K562 (cell line): ENCODE results near the gene SLC25A31. TPM values are rescaled to one million over a fixed set of nuclear protein-coding genes. Genes with fewer than 3 reads are reported as not detected.

Experiments used
- ATAC-seq: fragments of 200-7000 bp; cut with Tn5 transposase; 3 replicates; pipeline ENCODE4 v1.9.1; 2020; ENCODE audit warnings: moderate library complexity
- BruUV-seq: library from RNA; stranded (reverse); fragments of 400-500 nt; replicated peaks from 2 replicates; lab custom pipeline; 2021; lab: Mats Ljungman, UMichigan
- CTCF ChIA-PET: fragments of 300-600 bp; formaldehyde crosslinking; extraction: SDS; loops from one replicate; lab custom pipeline; 2021; ENCODE audit warnings: low intra/inter-chr PET ratio; lab: Yijun Ruan, JAX
- POLR2A ChIA-PET: fragments of 300-600, 350-650 bp; sonication (Branson Sonifier 250); formaldehyde crosslinking; extraction: SDS; loops from one replicate; lab custom pipeline; 2021; ENCODE audit warnings: antibody characterized with exemption, inconsistent platforms; lab: Yijun Ruan, JAX
- DNase-seq, 4 experiments: peaks; one replicate each; pipeline versions ENCODE4 v3.0.0 to v3.0.0-alpha.2; 2011 to 2018; ENCODE audit warnings: low spot score in 3 of 4, mixed read lengths in 3 of 4; ENCODE audit errors: extremely low read depth in 1 of 4
- FAIRE-seq: peaks from 2 replicates; lab custom pipeline; 2011; peaks lifted over from hg19 to GRCh38; lab: Jason Lieb, UNC
- H2AFZ ChIP-seq: 2 replicates; pipeline ENCODE4 v1.6.0; 2011; ENCODE audit warnings: low read depth, low read length, control low read depth, inconsistent platforms
- H3K27ac ChIP-seq: fragments of 200-600 bp; 3 replicates; pipeline ENCODE4 v1.8.0; 2011; ENCODE audit warnings: low read depth, mild to moderate bottlenecking, control low read depth, inconsistent platforms, low read length, moderate library complexity, mixed read lengths; ENCODE audit errors: extremely low read depth
- H3K27me3 ChIP-seq, 2 experiments: fragments of 300-600 bp in 1 of 2; 2 replicates in 1 of 2; 3 replicates in 1 of 2; pipeline versions ENCODE4 v1.6.0 to v1.8.0; 2011; ENCODE audit warnings: inconsistent platforms in 2 of 2, low read length in 2 of 2, mild to moderate bottlenecking in 1 of 2, mixed read lengths in 1 of 2, moderate library complexity in 1 of 2; ENCODE audit not compliant: control insufficient read depth in 2 of 2, insufficient read depth in 2 of 2
- H3K36me3 ChIP-seq: fragments of 300-600 bp; 3 replicates; pipeline ENCODE4 v1.8.0; 2011; ENCODE audit warnings: mild to moderate bottlenecking, low read length, inconsistent platforms; ENCODE audit not compliant: control insufficient read depth, insufficient read depth
- H3K4me1 ChIP-seq, 2 experiments: fragments of 200-600 bp in 1 of 2; replicated peaks in 1 of 2; 2 replicates in 1 of 2; 3 replicates in 1 of 2; pipeline versions ENCODE4 v1.5.1 to v1.8.0; 2011; ENCODE audit warnings: inconsistent platforms in 2 of 2, low read length in 2 of 2, mild to moderate bottlenecking in 1 of 2, mixed read lengths in 1 of 2, moderate library complexity in 1 of 2; ENCODE audit not compliant: control insufficient read depth in 2 of 2, insufficient read depth in 2 of 2
- H3K4me2 ChIP-seq: 2 replicates; pipeline ENCODE4 v1.6.1; 2011; ENCODE audit warnings: low read length, control low read depth, inconsistent platforms, mixed read lengths; ENCODE audit not compliant: insufficient read depth
- H3K4me3 ChIP-seq: fragments of 200-600 bp; sonication (generic), shearing (Covaris generic); 2 replicates; pipeline ENCODE4 v1.5.1; 2016; ENCODE audit warnings: control low read depth, inconsistent platforms
- H3K79me2 ChIP-seq: fragments of 200-600 bp; 3 replicates; pipeline ENCODE4 v1.8.0; 2011; ENCODE audit warnings: low read length, inconsistent platforms; ENCODE audit not compliant: control insufficient read depth, insufficient read depth
- H3K9ac ChIP-seq, 2 experiments: 2 replicates each; pipeline versions ENCODE4 v1.6.0 to v1.6.1; 2011; ENCODE audit warnings: low read depth in 2 of 2, low read length in 2 of 2, control low read depth in 1 of 2, inconsistent platforms in 1 of 2, mild to moderate bottlenecking in 1 of 2, mixed read lengths in 1 of 2; ENCODE audit not compliant: insufficient read depth in 1 of 2
- H3K9me1 ChIP-seq: one replicate; pipeline ENCODE4 v1.6.0; 2011; ENCODE audit warnings: inconsistent platforms, mild to moderate bottlenecking, low read length, moderate library complexity; ENCODE audit not compliant: control insufficient read depth, insufficient read depth
- H3K9me3 ChIP-seq: replicated peaks from 2 replicates; pipeline ENCODE4 v1.5.1; 2011; ENCODE audit warnings: low read depth, low read length, inconsistent platforms; ENCODE audit not compliant: control insufficient read depth, insufficient read depth
- H4K20me1 ChIP-seq: replicated peaks from 2 replicates; pipeline ENCODE4 v1.6.1; 2011; ENCODE audit warnings: low read length, inconsistent platforms, mixed read lengths; ENCODE audit not compliant: control insufficient read depth, insufficient read depth
- ARNT ChIP-seq, 2 experiments: fragments of 450-650 bp; IDR thresholded peaks; 2 replicates each; pipeline ENCODE4 v1.6.1; 2016; ENCODE audit warnings: mild to moderate bottlenecking in 1 of 2
- ATF3 ChIP-seq, 2 experiments: fragments of 450-650 bp in 1 of 2; sonication (generic) in 1 of 2; formaldehyde crosslinking in 1 of 2; IDR thresholded peaks in 1 of 2; conservative IDR thresholded peaks in 1 of 2; 2 replicates each; pipeline versions ENCODE4 v1.6.1 to v1.8.1; 2016 to 2023; ENCODE audit warnings: mild to moderate bottlenecking in 2 of 2, moderate library complexity in 2 of 2, inconsistent platforms in 1 of 2, missing genetic modification reagents in 1 of 2
- CBX3 ChIP-seq, 2 experiments: IDR thresholded peaks; 1 replicate in 1 of 2; 2 replicates in 1 of 2; pipeline ENCODE4 v1.6.1; 2012; ENCODE audit warnings: inconsistent platforms in 2 of 2, low read length in 2 of 2, borderline replicate concordance in 1 of 2, control low read depth in 1 of 2
- CBX5 ChIP-seq: IDR thresholded peaks from 2 replicates; pipeline ENCODE4 v1.6.1; 2014; ENCODE audit warnings: low read depth, borderline replicate concordance
- CC2D1A ChIP-seq: fragments of 450-650 bp; IDR thresholded peaks from 2 replicates; pipeline ENCODE4 v1.6.1; 2017; ENCODE audit warnings: mild to moderate bottlenecking
- CEBPB ChIP-seq: fragments of 450-650 bp; IDR thresholded peaks from 2 replicates; pipeline ENCODE4 v1.6.1; 2016; ENCODE audit warnings: missing genetic modification characterization, missing compliant biosample characterization
- CEBPG ChIP-seq, 3 experiments: fragments of 200-800 bp in 1 of 3; sonication (Bioruptor generic) in 1 of 3; sonication (generic) in 1 of 3; formaldehyde crosslinking in 1 of 3; IDR thresholded peaks in 2 of 3; conservative IDR thresholded peaks in 1 of 3; 2 replicates each; pipeline versions ENCODE4 v1.6.1 to v1.8.0; 2016 to 2022; ENCODE audit warnings: missing compliant biosample characterization in 2 of 3, missing genetic modification characterization in 2 of 3, mild to moderate bottlenecking in 1 of 3, missing genetic modification reagents in 1 of 3
- HIVEP1 ChIP-seq: fragments of 250-450 bp; sonication (Bioruptor Pico); IDR thresholded peaks from 2 replicates; pipeline ENCODE4 v1.4.0; 2020; ENCODE audit warnings: mild to moderate bottlenecking
- HLTF ChIP-seq: fragments of 450-650 bp; IDR thresholded peaks from 2 replicates; pipeline ENCODE4 v1.6.1; 2016
- IRF2 ChIP-seq: sonication (generic); formaldehyde crosslinking; IDR thresholded peaks from 2 replicates; pipeline ENCODE4 v1.8.1; 2022; ENCODE audit warnings: mild to moderate bottlenecking, missing genetic modification reagents
- IRF9 ChIP-seq: fragments of 450-650 bp; IDR thresholded peaks from 2 replicates; pipeline ENCODE4 v1.6.1; 2016; ENCODE audit warnings: missing biosample characterization, missing genetic modification characterization
- NBN ChIP-seq: fragments of 450-650 bp; IDR thresholded peaks from 2 replicates; pipeline ENCODE4 v1.6.1; 2016; ENCODE audit warnings: low read depth, mild to moderate bottlenecking
- NR0B1 ChIP-seq: fragments of 450-650 bp; IDR thresholded peaks from one replicate; pipeline ENCODE4 v1.6.1; 2018; ENCODE audit warnings: mild to moderate bottlenecking, moderate library complexity; ENCODE audit not compliant: partially characterized antibody
- TCFL5 ChIP-seq: fragments of 250-450 bp; sonication (Bioruptor Pico); conservative IDR thresholded peaks from 2 replicates; pipeline ENCODE4 v1.6.1; 2021; ENCODE audit warnings: mild to moderate bottlenecking, moderate library complexity, matching md5 sums
- TRIM24 ChIP-seq, 2 experiments: fragments of 450-650 bp; IDR thresholded peaks; 2 replicates each; pipeline ENCODE4 v1.6.1; 2016
- TRIM28 ChIP-seq: fragments of 450-650 bp; IDR thresholded peaks from 2 replicates; pipeline ENCODE4 v1.6.1; 2017
- ZC3H8 ChIP-seq: fragments of 450-650 bp; IDR thresholded peaks from 2 replicates; pipeline ENCODE4 v1.6.1; 2017
- ZNF280A ChIP-seq: fragments of 450-650 bp; IDR thresholded peaks from 2 replicates; pipeline ENCODE4 v1.6.1; 2018; ENCODE audit warnings: mild to moderate bottlenecking, low read depth; ENCODE audit not compliant: partially characterized antibody
- ZNF354B ChIP-seq: fragments of 250-450 bp; sonication (Bioruptor Pico); IDR thresholded peaks from 2 replicates; pipeline ENCODE4 v1.4.0; 2020
- ZNF384 ChIP-seq: IDR thresholded peaks from 2 replicates; pipeline ENCODE4 v1.6.1; 2012; ENCODE audit warnings: low read depth, low read length, improper control_type of control experiment
- WGBS: fragments of 100-300 bp; shearing (Covaris generic); methylation state at CpG from one replicate; pipeline ENCODE4 v1.1.6; 2016; ENCODE audit warnings: low coverage, mixed read lengths; ENCODE audit not compliant: insufficient coverage; ENCODE audit errors: missing lambda C conversion rate; 5-methylcytosine and 5-hydroxymethylcytosine counted together
- in situ Hi-C: fragments of 300-500 bp; cut with MboI; formaldehyde crosslinking; loops from 4 replicates; pipeline ENCODE4 v1.15.0; 2018; ENCODE audit warnings: inconsistent platforms, mixed read lengths
- intact Hi-C: fragments of 100-400 bp; cut with micrococcal nuclease; formaldehyde crosslinking; loops from 2 replicates; pipeline ENCODE4 v1.14.2; 2022
- polyA plus RNA-seq, 8 experiments: library from polyadenylated mRNA; depleted of rRNA in 4 of 8; stranded (reverse) in 5 of 8; unstranded in 3 of 8; fragments of >200 nt; fragmentation: Nextera tagmentation in 2 of 8; fragmentation: Illumina TruSeq in 1 of 8; extraction: Ambion mirVana in 2 of 8; extraction: Trizol in 1 of 8; gene quantifications; 2 replicates each; pipeline versions ENCODE4 v1.2.1 to v1.2.3, GENCODE V29; 2011 to 2014; ENCODE audit warnings: inconsistent platforms in 1 of 8, missing spikeins in 1 of 8
- total RNA-seq, 7 experiments: library from RNA; depleted of rRNA in 6 of 7; stranded (reverse); fragments of >200 nt in 6 of 7; fragmentation: Illumina TruSeq in 2 of 7; extraction: Trizol in 2 of 7; gene quantifications; 2 replicates each; pipeline versions ENCODE4 v1.2.1 to v1.2.3, GENCODE V29; 2011 to 2021; ENCODE audit warnings: low replicate concordance in 1 of 7

The SLC25A31 gene
- total and polyA plus RNA-seq, 9 of the 15 experiments (the other 6 are each of a cell fraction or from before 2014, with no cell fraction given): 0.07 TPM; not detected in 8

GRCh38 chr4:127748957-127749356, 18.8 kb downstream of the SLC25A31 start:
- FAIRE-seq: no peak
- intact Hi-C loops (no loop called here), in situ Hi-C loops (no loop called here)
- H3K9ac ChIP-seq: no peak overlapping the region
- H3K27ac ChIP-seq: no peak overlapping the region
- ATAC-seq: no peak
- no peaks in the 10 kb centered on the region for H3K4me1 ChIP-seq
- POLR2A ChIA-PET: interaction anchor here (0.6 kb wide), 1 partner anchor 34 kb away, joined by 3 read pairs; no protein-coding TSS in a partner anchor
- H3K36me3 ChIP-seq: no peaks in the 10 kb centered on the region
- no peaks in the 10 kb centered on the region for H3K27me3 ChIP-seq
- H2AFZ ChIP-seq: no peak overlapping the region
- 41% methylated on average over 2 of the region's 2 CpGs for WGBS
- H3K9me3 ChIP-seq: peaks cover 5% of the 10 kb centered on the region; the same call in 1 of the 2 replicates
- CTCF ChIA-PET: no interaction called here
- DNase-seq: no peak
- no peaks in the 10 kb centered on the region for H3K9me1 ChIP-seq
- H3K4me2 ChIP-seq: no peak overlapping the region
- H3K79me2 ChIP-seq: no peaks in the 10 kb centered on the region
- H3K4me3 ChIP-seq: no peak overlapping the region
- H4K20me1 ChIP-seq: no peaks in the 10 kb centered on the region
- no TSS peak for BruUV-seq
- TF ChIP-seq IRF2 (CRISPR knock-in tag): no peak
- 0 out of 2 replicates have a peak, but pooled peaks have one; percentile 54 for TF ChIP-seq ZNF384
- peak; percentile 58 for TF ChIP-seq ATF3 (IDR thresholded peaks at IDR 0.05)
- TF ChIP-seq ATF3 (CRISPR knock-in tag; conservative IDR thresholded peaks at IDR 0.05): no peak
- TF ChIP-seq ZNF354B (CRISPR knock-in tag): no peak
- TF ChIP-seq CBX5: peak; percentile 94
- peak; percentile 36; the same call in 1 of the 2 replicates for TF ChIP-seq ZC3H8
- TF ChIP-seq HIVEP1 (CRISPR knock-in tag): no peak
- peak; percentile 93 for TF ChIP-seq ZNF280A
- TF ChIP-seq CBX3 (IDR thresholded peaks at IDR 0.05; ENCODE audit: borderline replicate concordance in 1 of 2, low read length in 2 of 2): peak in 1 of 2 experiments; percentile 99; a peak in 2 of 3 replicates
- peak; percentile 94 for TF ChIP-seq HLTF
- TF ChIP-seq CEBPG (CRISPR knock-in tag; IDR thresholded peaks at IDR 0.05): no peak
- TF ChIP-seq CEBPG (tag; conservative IDR thresholded peaks at IDR 0.05 in 1 of 2, IDR thresholded peaks at IDR 0.05 in 1 of 2): peak; percentile 55 to 60; a peak in 3 of 4 replicates
- TF ChIP-seq TRIM24 (IDR thresholded peaks at IDR 0.05): peak; percentile 93 to 94
- no peak for TF ChIP-seq NR0B1
- 0 out of 4 replicates have a peak, but pooled peaks of 1 of the 2 experiments have one; percentile 58 for TF ChIP-seq ARNT (IDR thresholded peaks at IDR 0.05)
- TF ChIP-seq CC2D1A: 0 out of 2 replicates have a peak, but pooled peaks have one; percentile 17
- TF ChIP-seq CEBPB (tag): peak; percentile 83
- peak; percentile 83 for TF ChIP-seq IRF9 (tag)
- peak; percentile 62; the same call in 1 of the 2 replicates for TF ChIP-seq NBN
- peak; percentile 96 for TF ChIP-seq TRIM28
- TF ChIP-seq TCFL5 (CRISPR knock-in tag): no peak
